ENCODE results near the gene SRGAP1. TPM values are rescaled to one million over a fixed set of nuclear protein-coding genes. Genes with fewer than 3 reads are reported as not detected.

Gene SRGAP1
- total and polyA plus RNA-seq, 2 of the 13 experiments (the other 11 are each of a cell fraction or from before 2014, with no cell fraction given), result 1.6 to 3.4 TPM

DNA sequence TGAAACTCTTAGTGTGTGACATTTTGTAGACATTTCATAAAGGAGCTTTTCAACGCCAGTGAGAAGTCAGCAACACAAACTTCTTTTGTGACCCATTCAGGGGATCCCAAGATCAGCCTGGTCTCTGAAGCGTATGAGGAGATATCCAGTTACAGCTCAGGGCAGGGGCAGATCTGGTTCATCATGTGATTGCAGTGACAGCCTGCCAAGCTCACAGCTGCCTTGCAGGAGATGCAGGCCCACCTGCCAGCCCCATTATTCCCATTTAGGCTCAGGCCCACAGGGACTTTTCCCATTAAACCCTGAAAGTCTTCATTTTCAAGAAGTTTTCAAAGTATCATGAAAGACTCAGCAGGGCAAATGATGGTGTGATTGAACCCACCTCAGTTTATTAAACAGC, 38.3 kb downstream of the SRGAP1 start:
- Histone ChIP-seq H3K27me3 (ENCODE audit: control insufficient read depth in 1 of 2, insufficient read depth in 2 of 2, low read length in 2 of 2) (no peaks in the 10 kb centered on the region), H3K36me3 (replicated peaks in 1 of 2; ENCODE audit: control insufficient read depth in 1 of 2, insufficient read depth in 2 of 2, low read length in 2 of 2) (no peaks in the 10 kb centered on the region), H3K79me2 (ENCODE audit: insufficient read depth, low read length) (no peaks in the 10 kb centered on the region), H4K20me1 (ENCODE audit: insufficient read depth, low read length) (no peaks in the 10 kb centered on the region), H3K4me3 (replicated peaks in 1 of 3; ENCODE audit: insufficient read depth in 1 of 3, low read depth in 2 of 3, low read length in 3 of 3) (no peak overlapping the region), H3K9me3 (ENCODE audit: low read length) (no peaks in the 10 kb centered on the region), H3K4me1 (ENCODE audit: insufficient read depth, low read length) (no peaks in the 10 kb centered on the region), H2AFZ (ENCODE audit: low read length) (no peak overlapping the region), H3K9ac (ENCODE audit: insufficient read depth, low read depth, low read length) (no peak overlapping the region), H3K27ac (ENCODE audit: extremely low read length, insufficient read depth, low read length) (no peak overlapping the region), H3K4me2 (ENCODE audit: low read depth, low read length) (no peak overlapping the region)
- DNase-seq (ENCODE audit: low spot score) (no peak), ATAC-seq (no peak), FAIRE-seq (no peak)
- ChIA-PET CTCF (ENCODE audit: low intra/inter-chr PET ratio, low total read pairs) (no interaction called here), POLR2A (no interaction called here)
- WGBS (ENCODE audit: low lambda C conversion rate), result 70% methylated on average over 2 of the region's 2 CpGs
- no TSS peak for BruUV-seq (replicated peaks)
- no peak for TF ChIP-seq FLYWCH1 (CRISPR knock-in tag; IDR thresholded peaks at IDR 0.05)
- TF ChIP-seq CBX1 (IDR thresholded peaks at IDR 0.05; ENCODE audit: low read depth), result no peak
- TF ChIP-seq, protein P1, sequence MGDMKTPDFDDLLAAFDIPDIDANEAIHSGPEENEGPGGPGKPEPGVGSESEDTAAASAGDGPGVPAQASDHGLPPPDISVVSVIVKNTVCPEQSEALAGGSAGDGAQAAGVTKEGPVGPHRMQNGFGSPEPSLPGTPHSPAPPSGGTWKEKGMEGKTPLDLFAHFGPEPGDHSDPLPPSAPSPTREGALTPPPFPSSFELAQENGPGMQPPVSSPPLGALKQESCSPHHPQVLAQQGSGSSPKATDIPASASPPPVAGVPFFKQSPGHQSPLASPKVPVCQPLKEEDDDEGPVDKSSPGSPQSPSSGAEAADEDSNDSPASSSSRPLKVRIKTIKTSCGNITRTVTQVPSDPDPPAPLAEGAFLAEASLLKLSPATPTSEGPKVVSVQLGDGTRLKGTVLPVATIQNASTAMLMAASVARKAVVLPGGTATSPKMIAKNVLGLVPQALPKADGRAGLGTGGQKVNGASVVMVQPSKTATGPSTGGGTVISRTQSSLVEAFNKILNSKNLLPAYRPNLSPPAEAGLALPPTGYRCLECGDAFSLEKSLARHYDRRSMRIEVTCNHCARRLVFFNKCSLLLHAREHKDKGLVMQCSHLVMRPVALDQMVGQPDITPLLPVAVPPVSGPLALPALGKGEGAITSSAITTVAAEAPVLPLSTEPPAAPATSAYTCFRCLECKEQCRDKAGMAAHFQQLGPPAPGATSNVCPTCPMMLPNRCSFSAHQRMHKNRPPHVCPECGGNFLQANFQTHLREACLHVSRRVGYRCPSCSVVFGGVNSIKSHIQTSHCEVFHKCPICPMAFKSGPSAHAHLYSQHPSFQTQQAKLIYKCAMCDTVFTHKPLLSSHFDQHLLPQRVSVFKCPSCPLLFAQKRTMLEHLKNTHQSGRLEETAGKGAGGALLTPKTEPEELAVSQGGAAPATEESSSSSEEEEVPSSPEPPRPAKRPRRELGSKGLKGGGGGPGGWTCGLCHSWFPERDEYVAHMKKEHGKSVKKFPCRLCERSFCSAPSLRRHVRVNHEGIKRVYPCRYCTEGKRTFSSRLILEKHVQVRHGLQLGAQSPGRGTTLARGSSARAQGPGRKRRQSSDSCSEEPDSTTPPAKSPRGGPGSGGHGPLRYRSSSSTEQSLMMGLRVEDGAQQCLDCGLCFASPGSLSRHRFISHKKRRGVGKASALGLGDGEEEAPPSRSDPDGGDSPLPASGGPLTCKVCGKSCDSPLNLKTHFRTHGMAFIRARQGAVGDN (CRISPR knock-in tag; IDR thresholded peaks at IDR 0.05), result no peak
- no peak for TF ChIP-seq POLR2A (IDR thresholded peaks at IDR 0.05; ENCODE audit: insufficient read depth in 1 of 2, low read depth in 2 of 2, low read length in 2 of 2)
- no peak for TF ChIP-seq KLF6 (CRISPR knock-in tag; IDR thresholded peaks at IDR 0.05)
- intact Hi-C loops (cut with micrococcal nuclease; ENCODE audit: unreplicated experiment) (no loop called here), in situ Hi-C loops (cut with HindIII; ENCODE audit: extremely low pct_ligation_motif_present, low pct_unique_long_range_greater_than_20kb) (no loop called here)

DNA sequence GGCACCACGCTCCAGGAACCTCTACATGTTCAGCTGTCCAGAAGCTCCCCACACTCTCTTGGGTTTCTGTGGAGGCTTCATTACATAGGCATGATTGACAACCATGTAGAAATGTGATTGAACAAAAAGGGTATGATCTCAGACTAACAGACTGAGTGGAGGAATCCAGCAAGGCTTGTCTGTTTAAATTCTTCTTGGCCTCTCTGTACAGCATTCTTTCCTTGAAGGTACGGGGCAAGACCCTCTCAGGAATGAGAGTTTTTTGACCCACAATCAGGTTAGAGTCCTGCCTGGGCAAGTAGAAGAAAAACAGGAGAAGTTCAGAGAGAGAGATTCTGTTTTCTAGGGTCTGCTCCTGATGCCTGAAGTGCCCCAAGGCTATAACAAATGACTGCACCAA, 40.9 kb downstream of the SRGAP1 start:
- WGBS (ENCODE audit: low lambda C conversion rate), result 100% methylated on average over 2 of the region's 2 CpGs
- in situ Hi-C loops (cut with HindIII; ENCODE audit: extremely low pct_ligation_motif_present, low pct_unique_long_range_greater_than_20kb), result no loop called here
- BruUV-seq (replicated peaks), result no TSS peak
- H3K4me2 ChIP-seq (ENCODE audit: low read depth, low read length), result no peak overlapping the region
- intact Hi-C loops (cut with micrococcal nuclease; ENCODE audit: unreplicated experiment), result loop anchor here (5.0 kb wide), 1 partner anchor 38 kb away; no protein-coding TSS in a partner anchor
- no peak for ATAC-seq
- ChIA-PET CTCF (ENCODE audit: low intra/inter-chr PET ratio, low total read pairs) (no interaction called here), POLR2A (no interaction called here)
- H3K4me3 ChIP-seq (replicated peaks in 1 of 3; ENCODE audit: insufficient read depth in 1 of 3, low read depth in 2 of 3, low read length in 3 of 3), result no peak overlapping the region
- no peaks in the 10 kb centered on the region for H3K9me3 ChIP-seq (ENCODE audit: low read length)
- no peak for DNase-seq (ENCODE audit: low spot score)
- H3K9ac ChIP-seq (ENCODE audit: insufficient read depth, low read depth, low read length), result no peak overlapping the region
- peaks cover 21% of the 10 kb centered on the region for H3K4me1 ChIP-seq (ENCODE audit: insufficient read depth, low read length)
- H3K36me3 ChIP-seq (replicated peaks in 1 of 2; ENCODE audit: control insufficient read depth in 1 of 2, insufficient read depth in 2 of 2, low read length in 2 of 2), result no peaks in the 10 kb centered on the region
- FAIRE-seq, result no peak
- no peaks in the 10 kb centered on the region for H3K79me2 ChIP-seq (ENCODE audit: insufficient read depth, low read length)
- H4K20me1 ChIP-seq (ENCODE audit: insufficient read depth, low read length), result no peaks in the 10 kb centered on the region
- no peak overlapping the region for H2AFZ ChIP-seq (ENCODE audit: low read length)
- H3K27me3 ChIP-seq (ENCODE audit: control insufficient read depth in 1 of 2, insufficient read depth in 2 of 2, low read length in 2 of 2), result no peaks in the 10 kb centered on the region
- H3K27ac ChIP-seq (ENCODE audit: extremely low read length, insufficient read depth, low read length), result no peak overlapping the region
- TF ChIP-seq MTF1 (CRISPR knock-in tag; IDR thresholded peaks at IDR 0.05) (no peak), PPARG (CRISPR knock-in tag; conservative IDR thresholded peaks at IDR 0.05) (no peak), PRPF4 (IDR thresholded peaks at IDR 0.05; ENCODE audit: low read depth, low read length, poor library complexity, severe bottlenecking) (no peak), ZNF101 (CRISPR knock-in tag; IDR thresholded peaks at IDR 0.05; ENCODE audit: borderline replicate concordance, low read depth) (no peak), SIN3B (IDR thresholded peaks at IDR 0.05; ENCODE audit: low read length) (no peak), RCOR2 (CRISPR knock-in tag; IDR thresholded peaks at IDR 0.05) (no peak), NBN (conservative IDR thresholded peaks at IDR 0.05) (no peak), THAP11 (CRISPR knock-in tag; IDR thresholded peaks at IDR 0.05) (no peak), ARNT2 (CRISPR knock-in tag; IDR thresholded peaks at IDR 0.05; ENCODE audit: low read depth) (no peak)
- TF ChIP-seq, protein P2, sequence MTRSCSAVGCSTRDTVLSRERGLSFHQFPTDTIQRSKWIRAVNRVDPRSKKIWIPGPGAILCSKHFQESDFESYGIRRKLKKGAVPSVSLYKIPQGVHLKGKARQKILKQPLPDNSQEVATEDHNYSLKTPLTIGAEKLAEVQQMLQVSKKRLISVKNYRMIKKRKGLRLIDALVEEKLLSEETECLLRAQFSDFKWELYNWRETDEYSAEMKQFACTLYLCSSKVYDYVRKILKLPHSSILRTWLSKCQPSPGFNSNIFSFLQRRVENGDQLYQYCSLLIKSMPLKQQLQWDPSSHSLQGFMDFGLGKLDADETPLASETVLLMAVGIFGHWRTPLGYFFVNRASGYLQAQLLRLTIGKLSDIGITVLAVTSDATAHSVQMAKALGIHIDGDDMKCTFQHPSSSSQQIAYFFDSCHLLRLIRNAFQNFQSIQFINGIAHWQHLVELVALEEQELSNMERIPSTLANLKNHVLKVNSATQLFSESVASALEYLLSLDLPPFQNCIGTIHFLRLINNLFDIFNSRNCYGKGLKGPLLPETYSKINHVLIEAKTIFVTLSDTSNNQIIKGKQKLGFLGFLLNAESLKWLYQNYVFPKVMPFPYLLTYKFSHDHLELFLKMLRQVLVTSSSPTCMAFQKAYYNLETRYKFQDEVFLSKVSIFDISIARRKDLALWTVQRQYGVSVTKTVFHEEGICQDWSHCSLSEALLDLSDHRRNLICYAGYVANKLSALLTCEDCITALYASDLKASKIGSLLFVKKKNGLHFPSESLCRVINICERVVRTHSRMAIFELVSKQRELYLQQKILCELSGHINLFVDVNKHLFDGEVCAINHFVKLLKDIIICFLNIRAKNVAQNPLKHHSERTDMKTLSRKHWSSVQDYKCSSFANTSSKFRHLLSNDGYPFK (CRISPR knock-in tag; IDR thresholded peaks at IDR 0.05; ENCODE audit: borderline replicate concordance), result no peak
